Measurements from ENCODE around the gene ATP6V1B1.
A peak's percentile ranks its signal among the peaks of the same experiment; 100 is the strongest.

The ATP6V1B1 gene

DNA sequence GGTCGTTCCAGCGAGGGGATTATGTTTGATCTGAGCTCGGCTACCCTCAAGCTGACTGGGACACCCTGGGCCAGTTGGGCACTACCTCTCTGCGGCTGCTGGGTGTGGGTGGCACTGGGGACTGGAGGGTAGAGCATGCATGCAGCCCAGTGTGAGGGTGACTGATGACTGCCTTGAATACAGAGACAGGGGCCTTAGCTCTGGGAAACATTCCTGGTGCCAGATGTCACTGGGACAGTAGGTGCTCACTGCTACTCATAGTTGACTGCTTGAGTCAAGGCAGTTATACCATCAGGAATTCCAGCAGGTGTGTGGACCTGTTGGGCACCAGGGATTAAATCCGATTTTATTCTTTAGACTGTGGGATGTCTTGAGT lies 33.6 kb upstream of the ATP6V1B1 start:
- DNase-seq = no peak

DNA sequence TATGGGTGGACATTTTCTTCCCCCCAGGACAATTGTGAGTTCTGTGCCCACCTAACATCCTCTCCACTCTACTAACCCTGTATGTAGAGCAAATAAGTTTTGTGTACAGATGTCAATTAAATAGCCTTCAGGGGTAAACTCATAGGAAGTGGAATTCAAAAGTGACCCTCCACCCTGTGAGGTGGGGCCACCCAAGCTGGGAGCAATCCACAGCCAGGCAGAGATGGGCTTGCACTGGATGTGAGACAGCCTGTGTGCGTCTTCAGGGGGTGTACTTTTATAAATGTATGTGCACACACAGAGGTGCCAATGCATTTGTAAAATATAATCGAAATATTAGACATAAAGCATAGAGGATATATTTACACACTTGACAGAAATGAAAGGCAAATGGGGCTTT lies 33.1 kb upstream of the ATP6V1B1 start:
- DNase-seq = no peak

GRCh38 chr2:70903171-70903570 lies 32.5 kb upstream of the ATP6V1B1 start:
- DNase-seq = no peak

DNA sequence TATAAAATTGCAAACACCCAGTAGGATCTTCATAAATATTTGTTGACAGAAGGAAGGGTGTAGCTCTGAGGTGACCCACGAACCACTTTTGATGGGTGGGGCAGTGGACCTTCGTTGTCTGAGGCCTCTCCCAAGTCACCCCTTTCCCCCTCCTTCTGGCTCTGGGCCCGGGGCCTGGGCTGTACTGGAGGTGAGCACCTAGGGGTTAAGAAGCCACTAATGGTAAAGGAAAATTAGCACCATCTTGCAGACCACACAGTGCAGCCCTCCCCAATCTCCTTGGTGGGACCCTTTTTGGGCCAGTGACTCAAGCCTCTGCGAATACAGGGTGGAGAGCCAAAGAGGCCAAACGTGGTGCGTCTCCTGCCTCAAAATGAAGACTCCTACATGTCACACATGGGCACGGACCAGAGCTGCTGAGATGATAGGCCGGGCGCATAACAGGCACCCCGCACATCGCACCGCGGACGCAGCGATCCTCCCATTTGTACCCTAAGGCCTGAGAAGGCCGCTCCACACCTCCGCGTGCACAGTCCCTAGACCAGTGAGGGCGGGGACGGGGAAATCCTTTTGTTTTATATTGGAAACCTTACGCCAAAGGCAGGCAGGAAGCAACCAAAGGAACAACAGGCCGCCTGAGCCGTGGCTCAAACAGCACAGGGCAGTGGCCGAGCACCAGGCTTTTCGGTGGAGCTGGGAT lies 31.9 kb upstream of the ATP6V1B1 start:
- no peak for DNase-seq

- DNase-seq = no peak
Observed at GRCh38 chr2:70904371-70905216, 31.1 kb upstream of the ATP6V1B1 start.

DNA sequence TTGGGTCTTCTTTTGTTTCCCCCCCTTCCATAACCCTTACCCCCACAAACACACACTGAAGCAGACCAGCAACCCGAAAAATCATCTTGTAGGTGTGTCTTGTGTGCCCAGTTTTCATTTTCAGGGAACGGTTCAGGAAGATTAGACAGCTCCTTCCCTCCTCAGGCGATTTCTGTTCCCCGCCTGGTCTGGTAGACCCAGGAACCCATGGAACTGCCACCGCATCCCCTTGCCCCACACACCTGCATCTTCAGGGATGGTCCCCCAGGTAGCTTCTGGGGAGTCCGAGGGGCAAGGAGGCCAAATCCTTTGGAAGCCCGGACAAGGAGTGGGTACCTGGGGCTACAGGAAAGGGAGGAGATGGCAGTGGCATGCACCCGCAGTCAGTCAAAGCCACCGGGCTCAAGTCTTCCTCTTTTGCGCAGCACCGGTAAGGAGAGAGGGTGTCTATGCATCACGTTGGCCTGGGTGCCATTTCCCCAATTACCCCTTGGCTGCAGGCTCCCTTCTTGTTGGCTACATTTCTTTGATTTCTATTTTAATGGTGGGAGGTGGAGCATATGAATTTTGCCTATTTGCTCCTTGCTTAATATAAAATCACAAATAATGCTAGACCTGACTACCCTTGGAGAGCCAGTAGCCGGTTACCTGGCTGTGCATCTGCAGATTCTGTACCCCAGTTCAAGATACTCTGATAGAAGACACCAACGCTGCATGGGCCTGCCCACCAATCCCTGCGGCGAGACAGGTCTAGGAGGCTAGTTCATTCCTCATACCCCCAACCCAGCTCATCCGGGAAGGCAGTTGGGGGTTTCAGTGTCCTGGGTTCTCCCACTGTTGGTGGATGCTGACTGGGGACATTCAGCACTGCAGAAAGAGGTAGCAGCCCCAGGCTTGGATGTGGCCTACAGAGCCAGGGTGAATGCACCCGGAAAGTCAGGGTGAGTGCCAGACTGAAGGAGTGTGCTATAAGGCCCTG lies 30.0 kb upstream of the ATP6V1B1 start:
- DNase-seq = no peak

DNA sequence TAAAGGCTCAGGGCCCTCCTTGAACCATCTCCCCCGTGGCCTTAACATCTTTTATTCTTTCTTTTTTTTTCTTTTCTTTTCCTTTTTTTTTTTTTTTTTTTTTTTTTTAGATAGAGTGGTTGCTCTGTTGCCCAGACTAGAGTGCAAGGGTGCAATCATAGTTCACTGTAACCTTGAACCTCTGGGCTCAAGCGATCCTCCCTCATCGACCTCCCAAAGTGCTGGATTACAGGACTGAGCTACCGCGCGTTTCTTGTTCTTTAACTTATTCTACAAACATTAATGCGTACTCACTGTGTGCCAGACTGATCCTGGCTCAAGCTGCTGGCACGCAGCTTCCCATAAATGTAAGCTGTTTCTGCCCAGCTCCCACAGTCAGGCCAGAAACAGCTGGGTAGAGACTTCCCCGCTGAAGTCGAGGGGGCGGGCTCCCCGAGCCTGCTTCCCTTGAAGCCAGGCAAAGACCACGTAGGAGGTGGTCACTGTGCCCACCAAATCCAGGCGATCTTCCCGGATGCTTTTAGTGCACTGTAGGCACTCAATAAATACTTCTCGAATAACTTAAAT lies 29.2 kb upstream of the ATP6V1B1 start:
- no peak for DNase-seq

DNA sequence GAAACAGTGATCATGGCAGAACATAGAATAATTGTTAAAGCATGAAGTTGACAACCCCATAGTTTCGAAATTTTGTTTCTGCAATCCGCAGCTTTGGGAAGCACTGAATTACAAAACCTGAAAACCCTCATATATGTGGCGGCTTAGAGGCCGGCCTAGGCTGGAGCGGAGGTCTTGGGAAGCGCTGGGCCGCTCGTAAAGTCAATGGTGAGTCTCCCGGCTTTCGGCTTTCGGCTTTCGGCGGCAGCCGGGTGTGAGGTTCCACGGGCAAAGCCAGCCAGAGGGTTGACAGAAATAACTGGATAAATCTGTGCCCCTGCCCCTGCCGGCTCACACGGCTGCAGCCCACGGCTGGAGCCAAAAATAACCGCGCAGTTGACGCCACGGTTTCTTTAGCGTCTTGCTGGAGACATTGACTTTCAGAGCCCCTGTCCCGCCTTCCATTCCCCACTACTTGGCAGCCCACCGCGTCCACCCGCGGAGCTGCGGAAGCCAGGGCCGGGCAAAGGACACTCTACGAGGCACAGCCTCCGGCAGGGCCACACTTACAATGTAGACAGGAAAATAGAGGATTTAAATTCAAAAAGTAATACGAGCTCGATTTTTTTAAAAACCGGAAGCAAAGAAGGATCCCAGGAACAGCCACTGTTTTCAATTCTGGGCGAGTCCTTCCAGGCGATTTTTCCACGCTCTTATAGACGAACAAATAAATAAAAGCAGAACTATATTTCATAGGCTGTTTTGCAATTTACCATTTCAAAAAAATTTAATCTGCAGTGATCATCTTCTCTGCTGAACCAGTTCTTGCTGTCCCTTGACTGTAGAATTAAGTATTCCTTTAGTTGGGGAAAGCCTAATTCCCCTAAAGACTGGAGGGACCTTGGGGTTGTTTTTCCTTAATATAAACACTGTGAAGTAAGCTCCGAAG lies 28.3 kb upstream of the ATP6V1B1 start:
- DNase-seq = no peak

DNA sequence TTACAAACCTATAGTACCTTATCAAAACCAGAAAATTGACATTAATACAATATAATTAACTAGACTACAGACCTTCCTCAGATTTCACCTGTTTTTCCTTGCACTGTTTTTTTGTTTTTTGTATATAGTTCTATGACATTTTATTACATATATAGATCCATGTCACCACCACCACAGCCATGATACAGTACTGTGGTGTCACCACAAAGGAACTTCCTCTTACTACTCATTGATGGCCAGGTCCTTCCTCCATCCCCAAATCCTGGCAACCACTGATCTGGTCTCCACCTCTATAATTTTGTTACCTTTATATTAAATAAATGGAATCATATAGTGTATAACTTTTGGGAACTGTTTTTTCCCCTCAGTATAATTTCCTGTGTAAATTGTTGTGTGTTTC lies 19.4 kb upstream of the ATP6V1B1 start:
- DNase-seq = no peak

GRCh38 chr2:70918016-70918415 lies 17.7 kb upstream of the ATP6V1B1 start:
- DNase-seq = no peak

DNA sequence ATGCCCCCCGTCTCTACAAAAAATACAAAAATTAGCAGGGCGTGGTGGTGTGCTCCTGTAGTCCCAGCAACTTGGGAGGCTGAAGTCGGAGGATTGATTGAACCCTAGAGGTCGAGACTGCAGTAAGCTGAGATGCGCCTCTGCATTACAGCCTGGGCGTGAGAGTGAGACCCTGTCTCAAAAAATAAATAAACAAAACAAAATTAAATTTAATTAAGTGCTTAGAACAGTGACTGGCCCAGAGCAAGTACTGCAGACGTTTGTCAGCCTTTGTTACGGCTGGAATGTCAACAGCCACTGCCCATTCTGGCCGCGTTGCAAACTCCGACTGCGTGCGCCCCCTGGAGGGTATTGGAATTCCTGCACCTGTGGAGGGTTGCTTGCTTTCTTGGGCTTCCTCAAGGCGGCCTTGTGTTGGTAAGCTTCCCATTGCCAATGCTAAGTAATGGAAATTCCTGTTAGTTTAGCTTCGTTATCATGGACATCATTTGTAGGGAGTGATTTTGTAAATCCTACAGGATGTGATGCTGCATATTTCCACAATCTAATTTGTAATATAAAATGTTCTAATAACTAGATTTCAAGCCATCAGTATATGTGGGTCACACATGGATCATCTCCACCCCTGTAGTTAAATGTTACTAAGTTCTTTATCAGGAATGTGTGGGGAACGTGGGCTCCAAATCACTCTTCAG lies 15.9 kb upstream of the ATP6V1B1 start:
- peak; percentile 75 for DNase-seq

DNA sequence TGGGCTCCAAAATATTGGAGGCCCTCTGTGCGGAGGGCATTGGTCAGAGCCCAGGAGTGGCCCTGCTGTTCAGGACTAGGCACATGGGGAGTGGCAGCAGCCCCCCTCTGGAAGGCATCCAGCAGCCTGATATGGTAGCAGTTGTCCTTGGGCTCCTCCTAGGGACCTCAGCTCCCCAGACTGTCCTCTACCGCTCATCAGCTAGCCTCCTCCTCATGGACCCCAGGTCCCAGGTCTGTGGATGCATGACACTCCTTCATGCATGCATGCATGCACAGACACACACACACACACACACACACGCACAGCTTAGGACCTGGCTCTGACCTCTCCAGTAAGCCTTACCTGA lies 15.4 kb upstream of the ATP6V1B1 start:
- no peak for DNase-seq

DNA sequence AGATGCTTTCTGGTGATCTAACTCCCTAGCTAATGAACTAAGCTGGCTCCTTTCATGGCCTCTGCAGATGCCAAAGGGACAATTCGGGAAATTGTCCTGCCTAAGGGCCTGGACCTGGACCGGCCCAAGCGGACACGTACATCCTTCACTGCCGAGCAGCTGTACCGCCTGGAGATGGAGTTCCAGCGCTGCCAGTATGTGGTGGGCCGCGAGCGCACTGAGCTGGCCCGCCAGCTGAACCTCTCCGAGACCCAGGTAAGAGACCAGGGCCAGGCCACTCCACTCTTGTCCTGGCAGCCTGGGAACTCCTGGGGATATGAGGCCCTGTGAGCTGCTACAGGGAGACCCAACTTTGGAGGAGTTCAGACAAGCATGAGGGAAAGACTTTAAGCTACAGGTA lies 14.7 kb upstream of the ATP6V1B1 start:
- DNase-seq = no peak

DNA sequence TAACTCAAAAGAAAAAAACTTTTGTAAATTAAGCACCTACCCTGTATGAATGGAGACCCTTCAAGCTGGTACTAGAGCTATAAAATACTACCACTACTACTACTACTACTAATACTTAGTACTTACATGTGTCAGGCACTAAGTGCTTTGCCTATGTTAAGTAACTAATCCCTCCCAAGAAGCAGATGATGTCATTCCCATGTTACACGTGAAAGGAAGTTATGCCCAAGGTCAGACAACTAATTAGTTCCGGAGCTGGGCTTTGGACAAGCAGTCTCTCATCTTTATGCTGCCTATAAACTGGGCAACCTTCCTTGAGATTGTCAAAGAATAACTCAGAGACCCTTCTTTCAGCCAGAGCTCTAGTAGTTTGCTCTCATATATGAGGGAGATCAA lies 13.9 kb upstream of the ATP6V1B1 start:
- no peak for DNase-seq

DNA sequence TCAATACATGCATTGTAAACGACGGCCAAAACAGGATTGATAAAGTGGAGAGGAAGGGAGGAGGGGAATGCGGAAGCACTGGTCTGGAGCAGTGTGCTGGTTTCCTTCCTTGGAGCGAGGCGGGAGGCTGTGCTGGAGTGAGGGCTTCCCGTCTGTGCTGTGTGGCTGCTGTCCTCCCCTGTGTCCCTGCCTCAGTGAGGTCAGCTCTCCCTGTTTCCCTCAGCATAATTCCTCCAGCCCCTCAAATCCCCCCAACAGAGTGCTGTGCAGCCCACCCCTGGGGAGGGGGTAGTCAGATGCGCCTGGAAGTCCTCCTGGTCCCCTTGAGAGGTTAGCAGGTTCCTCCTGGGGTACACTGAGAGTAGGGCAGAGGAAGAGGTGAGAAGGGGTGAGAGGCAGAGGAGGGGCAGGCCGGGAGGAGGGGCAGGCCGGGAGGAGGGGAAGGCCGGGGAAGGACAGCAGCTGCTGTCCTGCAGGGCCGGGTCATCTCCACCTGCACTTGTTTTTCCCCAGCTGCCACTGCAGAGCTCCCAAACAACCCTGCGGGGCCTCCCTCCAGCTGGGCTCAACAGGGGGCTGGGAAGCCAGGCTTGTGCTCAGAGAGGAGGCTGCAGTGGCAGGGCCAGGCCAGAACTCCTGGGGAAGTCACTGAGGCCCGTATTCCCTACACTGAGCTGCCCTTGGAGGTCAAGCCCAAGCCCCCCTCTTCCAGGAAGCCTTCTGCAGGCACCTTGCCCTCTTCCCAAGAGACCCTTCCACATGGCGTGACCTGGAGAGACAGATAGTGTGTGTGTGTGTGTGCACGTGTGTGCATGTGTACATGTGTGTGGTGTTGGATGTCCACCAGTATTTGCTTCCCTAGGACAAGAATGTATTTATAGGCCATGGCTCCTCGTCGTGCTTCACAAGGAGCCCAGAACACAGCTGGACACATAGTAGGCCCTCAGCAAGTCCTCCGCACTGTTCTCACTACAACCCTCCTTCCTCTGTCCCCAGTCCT lies 13.2 kb upstream of the ATP6V1B1 start:
- DNase-seq = no peak

DNA sequence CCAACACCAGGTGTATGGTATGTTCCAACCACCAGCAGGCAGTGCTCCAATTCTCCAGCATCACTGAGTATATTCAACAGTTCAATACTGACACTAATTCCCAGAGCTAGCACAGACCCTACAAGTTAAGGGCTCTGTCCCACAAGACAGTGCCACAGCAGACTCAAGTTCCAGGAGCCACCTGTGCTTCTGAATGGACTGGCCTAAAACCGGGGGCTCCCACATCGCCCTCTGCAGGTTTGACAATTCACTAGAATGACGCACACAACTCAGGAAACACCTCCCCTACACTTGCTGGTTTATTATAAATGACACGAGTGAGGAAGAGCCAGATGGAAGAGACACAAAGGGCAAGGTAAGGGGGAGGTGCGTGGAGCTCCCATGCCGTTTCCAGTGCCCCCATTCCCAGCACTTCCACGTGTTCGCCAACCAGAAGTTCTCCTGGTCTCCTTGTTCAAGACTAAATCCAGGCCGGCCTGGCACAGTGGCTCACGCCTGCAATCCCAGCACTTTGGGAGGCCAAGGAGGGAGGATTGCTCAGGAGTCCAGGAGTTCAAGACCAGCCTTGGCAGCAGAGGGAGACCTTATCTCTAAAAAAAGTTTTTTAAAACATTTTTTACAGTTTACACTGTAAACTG lies 12.2 kb upstream of the ATP6V1B1 start:
- no peak for DNase-seq

- DNase-seq = no peak
Observed at GRCh38 chr2:70926042-70926441, 9.7 kb upstream of the ATP6V1B1 start.

DNA sequence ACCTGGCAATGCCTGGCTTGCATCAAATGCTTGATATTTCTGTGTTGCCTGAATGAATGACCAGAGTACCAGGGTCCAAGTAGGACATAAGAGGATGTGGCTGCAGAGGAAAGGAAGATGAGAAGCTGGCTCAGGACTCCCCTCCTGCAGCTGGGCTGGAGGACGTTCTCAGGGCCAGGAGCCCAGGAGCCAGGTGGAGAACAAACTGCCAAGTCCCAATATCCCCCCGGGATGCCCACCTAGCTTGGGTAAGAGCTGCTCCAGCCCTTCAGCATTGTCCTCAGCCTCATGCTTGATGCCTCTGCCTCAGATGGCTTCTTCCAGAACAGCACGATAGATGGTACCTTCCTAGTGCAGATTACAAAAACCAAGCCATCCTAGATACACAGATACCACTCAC lies 8.6 kb upstream of the ATP6V1B1 start:
- no peak for DNase-seq

GRCh38 chr2:70927641-70928040 lies 8.1 kb upstream of the ATP6V1B1 start:
- DNase-seq = no peak

DNA sequence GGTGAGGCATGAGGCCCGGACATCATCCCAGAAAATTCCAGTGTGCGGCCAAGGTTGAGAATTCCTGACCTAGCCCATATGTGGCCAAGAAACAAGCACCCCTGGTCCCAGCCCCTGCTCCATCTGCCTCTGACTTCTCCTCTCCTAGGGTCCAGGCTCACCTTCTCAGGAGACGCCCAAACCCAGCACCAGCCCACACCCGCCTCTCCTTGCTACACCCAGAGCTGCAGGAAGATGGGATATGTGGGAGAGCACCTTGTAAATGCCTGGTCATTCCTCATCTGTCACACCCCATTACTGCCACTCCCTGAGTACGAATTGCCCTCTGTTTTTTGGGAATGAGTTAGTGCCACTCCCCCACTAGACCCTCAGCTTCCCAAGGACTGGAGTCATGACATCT lies 7.3 kb upstream of the ATP6V1B1 start:
- no peak for DNase-seq
